Measurements from ENCODE around the gene ADD3. TPM values are rescaled to one million over a fixed set of nuclear protein-coding genes. Genes with fewer than 3 reads are reported as not detected.

ADD3 gene
- total and polyA plus RNA-seq, 11 donors = 28.8 to 659 (median 97.1) TPM

- TF ChIP-seq CTCF (IDR thresholded peaks at IDR 0.05) (no peak), POLR2A (IDR thresholded peaks at IDR 0.05) (no peak)
- no peaks in the 10 kb centered on the region for H3K27me3 ChIP-seq
- peaks cover 0 to 11% (median 3%) of the 10 kb centered on the region in 12 donors for H3K9me3 ChIP-seq
- H3K4me1 ChIP-seq = peaks cover 0 to 46% (median 21%) of the 10 kb centered on the region in 12 donors
- intact Hi-C loops (cut with DNase I) = no loop called here
- 78 to 89% (median 88%) methylated on average over 2 of the region's 2 CpGs for WGBS, 4 donors
- no peaks in the 10 kb centered on the region for H3K36me3 ChIP-seq
- no peak overlapping the region for H3K27ac ChIP-seq
- no peak for ATAC-seq
- H3K4me3 ChIP-seq = no peak overlapping the region
- DNase-seq = no peak
Observed at GRCh38 chr10:110051487-110051886, 43.7 kb downstream of the ADD3 start.

- H3K4me1 ChIP-seq = peaks cover 0 to 59% (median 35%) of the 10 kb centered on the region in 12 donors
- no peaks in the 10 kb centered on the region for H3K36me3 ChIP-seq
- no peak for TF ChIP-seq CTCF (IDR thresholded peaks at IDR 0.05)
- intact Hi-C loops (cut with DNase I) = no loop called here
- DNase-seq = no peak
- H3K9me3 ChIP-seq = peaks cover 0 to 11% (median 2%) of the 10 kb centered on the region in 12 donors
- H3K27ac ChIP-seq = no peak overlapping the region
- no peaks in the 10 kb centered on the region for H3K27me3 ChIP-seq
- H3K4me3 ChIP-seq = no peak overlapping the region
- no peak for ATAC-seq
Observed at GRCh38 chr10:110052916-110053315, 45.1 kb downstream of the ADD3 start.

- ATAC-seq (no peak), DNase-seq (no peak)
- 58 to 74% (median 69%) methylated on average over 2 of the region's 2 CpGs for WGBS, 4 donors
- no peak for TF ChIP-seq POLR2A (IDR thresholded peaks at IDR 0.05)
- TF ChIP-seq CTCF (IDR thresholded peaks at IDR 0.05) = no peak
- Histone ChIP-seq H3K27ac (peak overlapping the region in 7 of 12 donors; percentile 2 to 60 (median 47)), H3K4me3 (no peak overlapping the region), H3K27me3 (no peaks in the 10 kb centered on the region), H3K9me3 (no peaks in the 10 kb centered on the region), H3K4me1 (peaks cover 11 to 86% (median 71%) of the 10 kb centered on the region in 12 donors), H3K36me3 (no peaks in the 10 kb centered on the region)
- intact Hi-C loops (cut with DNase I) = no loop called here
Observed at GRCh38 chr10:110056822-110057221, 49.0 kb downstream of the ADD3 start.

GRCh38 chr10:110057456-110057855 lies 49.7 kb downstream of the ADD3 start:
- no peak for TF ChIP-seq POLR2A (IDR thresholded peaks at IDR 0.05)
- TF ChIP-seq CTCF (IDR thresholded peaks at IDR 0.05) = no peak
- H3K9me3 ChIP-seq = no peaks in the 10 kb centered on the region
- no peak for ATAC-seq
- H3K27me3 ChIP-seq = no peaks in the 10 kb centered on the region
- WGBS, 4 donors = 43 to 58% (median 54%) methylated on average over 1 of the region's 1 CpG
- no peak for DNase-seq
- H3K4me1 ChIP-seq = peaks cover 11 to 86% (median 69%) of the 10 kb centered on the region in 12 donors
- no peak overlapping the region for H3K4me3 ChIP-seq
- intact Hi-C loops (cut with DNase I) = no loop called here
- H3K27ac ChIP-seq = peak overlapping the region in 9 of 12 donors; percentile 16 to 60 (median 42)
- H3K36me3 ChIP-seq = no peaks in the 10 kb centered on the region

Data from heart left ventricle (tissue), 16 donors.